Right forelimb (tissue), 1 donor: ENCODE measurements around the gene ALDH3B1.
"Not testable (repeated sequence)": the region's sequence is repeated elsewhere in the genome, so short reads cannot be mapped to it uniquely, and the experiment has no call there.

Experiments used
- DNase-seq: peaks from one replicate; pipeline ENCODE4 v3.0.0-alpha.2; 2018

ALDH3B1 gene, protein sequence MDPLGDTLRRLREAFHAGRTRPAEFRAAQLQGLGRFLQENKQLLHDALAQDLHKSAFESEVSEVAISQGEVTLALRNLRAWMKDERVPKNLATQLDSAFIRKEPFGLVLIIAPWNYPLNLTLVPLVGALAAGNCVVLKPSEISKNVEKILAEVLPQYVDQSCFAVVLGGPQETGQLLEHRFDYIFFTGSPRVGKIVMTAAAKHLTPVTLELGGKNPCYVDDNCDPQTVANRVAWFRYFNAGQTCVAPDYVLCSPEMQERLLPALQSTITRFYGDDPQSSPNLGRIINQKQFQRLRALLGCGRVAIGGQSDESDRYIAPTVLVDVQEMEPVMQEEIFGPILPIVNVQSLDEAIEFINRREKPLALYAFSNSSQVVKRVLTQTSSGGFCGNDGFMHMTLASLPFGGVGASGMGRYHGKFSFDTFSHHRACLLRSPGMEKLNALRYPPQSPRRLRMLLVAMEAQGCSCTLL

DNA sequence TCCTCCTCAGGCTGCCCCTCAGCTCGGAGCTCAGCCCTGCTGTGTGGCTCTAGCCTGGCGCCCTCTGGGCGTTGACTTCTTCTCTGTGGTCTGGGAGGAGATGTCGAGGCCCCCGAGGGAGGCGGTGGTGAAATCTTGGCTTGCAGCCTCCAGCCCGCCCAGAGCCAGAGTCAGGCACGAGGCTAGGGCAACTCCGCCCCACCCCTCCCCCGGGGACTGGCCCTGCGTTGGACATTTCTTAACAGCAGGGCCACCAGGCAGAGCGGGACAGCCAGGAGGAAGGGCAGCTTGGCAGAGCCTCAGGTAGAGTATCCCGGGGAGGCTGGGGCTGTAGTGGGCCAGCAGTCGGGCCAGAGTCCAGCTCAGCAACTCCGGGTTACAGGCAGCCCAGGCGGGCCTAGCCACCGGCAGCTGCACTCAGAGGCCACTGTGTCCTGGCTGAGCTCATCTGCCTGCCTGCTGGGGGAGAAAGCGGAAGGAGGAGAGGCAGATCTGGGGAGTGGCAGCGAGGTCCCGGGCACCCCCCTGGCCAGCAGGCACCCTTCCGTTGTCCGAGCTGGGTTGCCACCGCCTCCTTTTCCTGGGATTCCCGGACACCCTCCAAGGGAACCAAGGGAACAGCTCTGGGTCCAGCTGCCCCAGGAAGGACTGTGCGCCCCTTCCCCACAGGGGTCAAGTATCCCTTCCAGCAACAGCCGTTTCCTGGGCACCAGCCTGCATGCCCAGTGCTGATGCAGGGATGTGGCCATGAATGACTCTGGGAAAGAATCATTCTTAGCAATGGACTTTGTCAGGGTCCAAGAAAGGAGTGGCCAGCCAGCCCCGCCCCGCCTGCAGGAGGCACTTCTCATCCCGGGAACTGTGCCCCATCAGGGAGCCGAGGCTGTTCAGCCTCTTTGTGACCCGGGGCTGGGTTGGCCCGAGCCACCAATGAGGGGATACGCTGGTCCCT lies at the start of gene ALDH3B1:
Gene ALDH3B1, plus strand, starts transcription at position 238 of the 952 bp plus-strand sequence. CDS start 4,971 bp downstream, outside the sequence.
- DNase-seq, result peak; percentile 78

DNA sequence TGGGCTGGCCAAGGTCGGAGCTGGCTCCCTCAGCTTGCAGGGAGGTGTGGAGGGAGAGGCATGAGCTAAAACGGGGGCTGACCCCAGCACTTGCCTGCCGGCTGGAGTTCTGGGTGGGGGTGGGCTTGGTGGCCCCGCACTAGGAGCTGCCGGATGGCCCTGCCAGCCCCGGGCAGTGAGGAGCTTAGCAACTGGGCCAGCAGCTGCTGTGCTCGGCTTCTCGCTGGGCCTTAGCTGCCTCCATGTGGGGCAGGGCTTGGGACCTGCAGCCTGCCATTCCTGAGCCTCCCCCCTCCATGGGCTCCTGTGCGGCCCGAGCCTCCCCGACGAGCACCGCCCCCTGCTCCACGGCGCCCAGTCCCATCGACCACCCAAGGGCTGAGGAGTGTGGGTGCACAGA lies 46.9 kb upstream of the ALDH3B1 start:
- DNase-seq, result not testable (repeated sequence)

DNA sequence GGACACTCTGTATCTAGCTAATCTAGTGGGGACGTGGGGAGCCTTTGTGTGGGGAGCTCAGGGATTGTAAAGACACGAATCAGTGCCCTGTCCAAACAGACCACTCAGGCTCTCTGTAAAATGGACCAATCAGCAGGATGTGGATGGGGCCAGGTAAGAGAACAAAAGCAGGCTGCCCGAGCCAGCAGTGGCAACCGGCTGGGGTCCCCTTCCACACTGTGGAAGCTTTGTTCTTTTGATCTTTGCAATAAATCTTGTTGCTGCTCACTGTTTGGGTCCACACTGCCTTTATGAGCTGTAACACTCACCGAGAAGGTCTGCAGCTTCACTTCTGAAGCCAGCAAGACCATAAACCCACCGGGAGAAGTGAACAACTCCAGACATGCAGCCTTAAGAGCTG lies 46.2 kb upstream of the ALDH3B1 start:
- not testable (repeated sequence) for DNase-seq

DNA sequence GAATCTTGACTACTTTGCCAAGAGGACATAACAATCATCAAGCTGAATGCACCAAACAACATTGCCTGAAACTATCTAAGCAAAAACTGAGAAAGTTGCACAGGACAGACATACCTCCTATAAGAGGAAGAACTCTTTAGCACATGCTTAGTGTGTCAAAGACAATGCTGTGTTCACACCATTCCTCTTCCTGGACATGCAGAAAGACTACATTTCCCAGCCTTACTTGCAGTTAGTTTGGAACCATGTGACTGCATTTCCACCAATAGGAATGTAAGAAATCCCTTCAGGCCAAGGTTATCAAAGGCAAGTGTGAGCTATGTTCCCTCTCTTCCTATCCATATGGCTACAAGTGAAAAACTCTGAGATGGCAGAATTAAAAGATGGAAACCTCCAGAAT lies 45.4 kb upstream of the ALDH3B1 start:
- not testable (repeated sequence) for DNase-seq

DNA sequence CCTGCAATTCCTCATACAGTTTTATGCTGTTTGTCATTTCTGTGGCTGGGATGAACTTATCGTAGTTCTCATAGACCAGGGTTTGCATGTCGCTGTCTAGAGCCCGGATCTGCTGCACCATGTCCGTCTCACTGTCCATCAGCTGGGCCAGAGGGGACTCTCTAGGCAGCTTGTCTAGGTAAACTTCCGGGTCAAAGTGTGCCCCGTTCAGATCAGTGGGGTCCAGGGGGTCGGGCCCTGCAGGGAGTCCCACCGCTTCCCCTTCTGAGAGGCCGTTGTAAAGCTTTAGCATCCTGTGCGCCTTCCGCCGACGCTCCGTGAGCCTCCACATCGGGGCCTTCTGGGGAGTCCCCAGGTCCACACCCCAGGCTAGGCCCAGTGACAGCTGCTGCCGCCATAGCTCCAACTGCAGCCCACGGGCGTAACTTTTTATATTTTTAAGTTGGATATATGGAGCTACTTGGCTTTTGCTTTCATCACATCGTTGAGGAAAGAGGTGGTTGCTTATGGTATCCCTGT lies 44.2 kb upstream of the ALDH3B1 start:
- DNase-seq, result not testable (repeated sequence)

DNA sequence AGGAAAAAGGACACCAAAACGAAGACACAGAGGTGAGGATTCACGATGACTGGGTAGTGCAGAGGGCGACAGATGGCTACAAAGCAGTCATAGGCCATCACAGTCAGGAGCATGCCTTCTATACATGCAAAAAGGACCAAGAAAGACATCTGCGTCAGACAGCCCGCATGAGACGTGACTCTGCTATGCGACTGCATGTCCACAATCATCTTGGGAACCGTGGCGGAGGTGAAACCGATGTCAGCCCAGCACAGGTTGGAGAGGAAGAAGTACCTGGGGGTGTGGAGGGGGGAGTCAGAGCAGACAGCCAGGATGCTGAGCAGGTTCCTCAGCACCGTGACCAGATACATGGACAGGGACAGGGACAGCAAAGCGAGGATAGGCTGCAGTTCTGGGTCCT lies 35.4 kb upstream of the ALDH3B1 start:
- DNase-seq, result not testable (repeated sequence)

DNA sequence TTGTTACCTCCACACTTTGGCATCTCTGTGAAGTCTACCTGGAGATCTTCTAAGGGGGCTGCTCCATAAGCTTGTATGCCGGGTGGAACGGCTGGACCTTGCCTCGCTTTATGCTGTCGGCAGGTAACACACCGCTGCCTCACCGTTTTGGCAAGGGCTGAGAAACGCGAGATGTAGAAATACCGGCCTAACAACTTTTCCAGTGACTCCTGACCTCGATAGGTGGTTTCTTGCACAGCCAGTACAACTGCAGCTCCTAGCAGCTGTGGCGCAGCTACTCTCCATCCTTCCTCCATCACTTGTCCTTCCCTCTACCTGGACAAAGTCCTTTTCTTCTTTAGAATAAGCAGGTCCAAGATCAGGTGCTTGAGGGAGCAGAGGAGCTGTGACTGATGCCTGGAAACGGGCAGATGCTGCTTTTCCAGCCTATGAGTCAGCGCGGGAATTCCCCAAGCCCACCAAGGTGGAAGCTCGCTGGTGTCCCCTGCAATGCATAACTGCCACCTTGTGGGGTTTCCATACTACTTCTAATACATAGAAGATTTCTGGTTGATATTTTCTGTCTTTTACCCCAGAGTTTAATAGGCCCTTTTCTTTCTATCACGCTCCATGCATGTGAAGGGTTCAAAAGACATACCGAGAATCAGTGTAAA lies 31.2 kb upstream of the ALDH3B1 start:
- not testable (repeated sequence) for DNase-seq

DNA sequence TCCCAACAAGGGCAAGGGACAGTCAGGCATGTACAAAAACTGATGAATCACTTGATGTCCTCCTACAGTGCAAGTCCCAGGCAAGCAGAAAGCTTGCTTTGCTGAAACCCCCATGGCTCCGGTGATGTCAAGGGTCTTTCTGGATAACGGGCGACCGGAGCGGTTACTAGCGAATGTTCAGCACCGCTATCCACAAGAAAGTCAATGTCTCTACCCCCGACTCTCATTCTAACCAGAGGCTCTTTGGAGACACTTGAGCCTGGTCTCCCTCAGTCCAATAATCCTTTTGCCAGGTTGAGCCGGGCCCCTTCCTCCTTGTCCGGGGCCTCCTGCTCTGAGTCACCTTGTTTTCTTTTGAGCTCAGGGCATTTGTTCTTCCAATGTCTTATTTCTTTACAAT lies 28.9 kb upstream of the ALDH3B1 start:
- DNase-seq, result not testable (repeated sequence)

DNA sequence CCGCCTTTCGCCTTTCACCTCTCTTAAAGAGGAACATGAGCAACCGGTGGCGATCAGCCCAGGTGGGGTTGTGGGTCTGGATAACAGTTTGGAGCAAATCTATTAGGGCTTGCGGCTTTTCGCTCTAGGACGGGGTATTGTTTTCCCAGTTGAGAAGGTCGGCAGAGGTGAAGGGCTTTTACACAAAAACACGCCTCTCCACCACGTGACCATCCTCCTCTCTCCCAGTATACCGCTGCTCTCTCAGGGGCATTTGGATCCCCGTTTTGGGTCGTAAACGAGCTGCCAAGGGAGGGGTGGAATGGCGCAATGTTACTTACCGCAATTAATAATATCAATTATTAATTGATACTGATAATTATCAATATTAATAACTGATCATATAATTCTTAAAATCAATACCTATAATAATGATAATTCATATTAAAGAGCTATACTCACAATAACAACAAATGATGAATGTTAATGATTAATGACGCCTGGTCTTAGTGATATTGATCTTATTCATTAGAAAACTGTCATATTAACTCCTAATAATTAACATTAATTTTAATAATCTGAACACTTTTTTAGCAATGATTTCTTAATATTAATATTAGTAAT lies 27.8 kb upstream of the ALDH3B1 start:
- not testable (repeated sequence) for DNase-seq

DNA sequence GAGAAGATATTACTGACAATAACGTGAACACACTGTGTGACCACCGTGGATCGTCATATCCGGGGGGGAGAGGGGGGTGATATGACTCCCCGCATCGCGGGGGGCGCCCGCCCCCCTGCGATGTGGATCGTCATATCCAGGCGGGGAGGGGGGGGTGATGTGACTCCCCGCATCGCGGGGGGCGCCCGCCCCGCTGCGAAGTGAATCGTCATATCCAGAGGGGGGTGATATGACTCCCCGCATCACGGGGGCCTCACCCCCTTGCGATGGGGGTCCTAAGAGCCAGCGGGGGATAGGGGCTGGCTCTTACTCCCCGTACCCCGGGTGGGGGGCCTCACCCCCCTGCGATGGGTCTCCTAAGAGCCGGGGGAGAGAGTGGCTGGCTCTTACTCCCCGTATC lies 26.2 kb upstream of the ALDH3B1 start:
- DNase-seq, result no peak

DNA sequence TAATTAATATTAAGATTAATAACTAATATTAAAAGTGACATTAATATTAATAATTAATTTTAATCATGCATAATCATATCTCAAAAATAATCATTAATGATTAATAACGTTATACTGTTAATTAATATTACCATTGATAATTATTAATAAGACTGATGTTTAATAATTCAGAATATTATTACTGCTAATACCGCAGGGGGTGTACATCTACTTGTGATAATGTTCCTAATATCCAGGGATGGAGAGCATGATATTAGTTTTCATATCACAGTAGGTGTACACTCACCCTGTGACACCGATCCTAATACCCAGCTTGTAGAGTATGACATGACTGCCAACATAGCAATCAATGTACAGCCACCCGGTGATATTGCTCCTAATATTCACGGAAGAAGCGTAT lies 24.8 kb upstream of the ALDH3B1 start:
- DNase-seq, result not testable (repeated sequence)

DNA sequence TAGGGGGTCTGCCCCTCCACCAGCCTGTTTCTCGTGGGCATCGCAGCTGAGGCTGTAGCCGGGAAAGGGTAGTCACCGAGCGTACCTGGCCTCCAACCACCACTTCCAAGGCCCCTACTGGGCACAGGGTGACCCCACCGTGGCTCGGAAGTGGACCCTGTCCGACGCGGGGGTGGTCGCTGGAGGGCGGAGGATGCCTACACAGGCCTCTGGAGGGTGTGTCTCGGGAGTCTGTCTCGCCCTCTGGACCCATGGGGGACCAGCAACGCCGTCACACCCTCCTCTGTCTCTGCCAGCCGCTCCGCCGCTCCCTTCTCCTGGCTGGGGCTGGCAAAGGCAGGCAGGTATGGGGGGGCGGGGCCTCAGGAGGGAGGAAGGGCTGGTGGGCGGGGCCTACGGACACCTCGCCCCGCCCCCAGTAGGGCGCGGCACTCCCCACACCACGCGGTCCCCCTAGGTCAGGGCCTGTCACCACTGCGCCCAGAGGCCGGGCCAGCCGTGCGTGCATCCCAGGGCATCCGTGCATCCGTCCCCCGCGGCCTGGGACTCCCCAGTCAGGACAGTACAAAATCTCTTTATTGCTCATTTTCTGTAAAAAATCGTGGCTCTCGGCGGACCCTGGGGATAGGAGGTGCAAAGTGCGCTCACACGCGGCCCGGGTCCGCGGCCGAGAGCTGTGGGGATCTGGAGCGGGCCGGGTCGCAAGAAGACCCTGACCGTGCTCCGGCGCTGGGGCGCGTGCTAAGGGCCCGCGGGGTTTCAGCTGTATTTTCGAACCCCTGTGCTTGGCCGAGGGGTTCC lies 19.4 kb upstream of the ALDH3B1 start:
- DNase-seq, result not testable (repeated sequence)

DNA sequence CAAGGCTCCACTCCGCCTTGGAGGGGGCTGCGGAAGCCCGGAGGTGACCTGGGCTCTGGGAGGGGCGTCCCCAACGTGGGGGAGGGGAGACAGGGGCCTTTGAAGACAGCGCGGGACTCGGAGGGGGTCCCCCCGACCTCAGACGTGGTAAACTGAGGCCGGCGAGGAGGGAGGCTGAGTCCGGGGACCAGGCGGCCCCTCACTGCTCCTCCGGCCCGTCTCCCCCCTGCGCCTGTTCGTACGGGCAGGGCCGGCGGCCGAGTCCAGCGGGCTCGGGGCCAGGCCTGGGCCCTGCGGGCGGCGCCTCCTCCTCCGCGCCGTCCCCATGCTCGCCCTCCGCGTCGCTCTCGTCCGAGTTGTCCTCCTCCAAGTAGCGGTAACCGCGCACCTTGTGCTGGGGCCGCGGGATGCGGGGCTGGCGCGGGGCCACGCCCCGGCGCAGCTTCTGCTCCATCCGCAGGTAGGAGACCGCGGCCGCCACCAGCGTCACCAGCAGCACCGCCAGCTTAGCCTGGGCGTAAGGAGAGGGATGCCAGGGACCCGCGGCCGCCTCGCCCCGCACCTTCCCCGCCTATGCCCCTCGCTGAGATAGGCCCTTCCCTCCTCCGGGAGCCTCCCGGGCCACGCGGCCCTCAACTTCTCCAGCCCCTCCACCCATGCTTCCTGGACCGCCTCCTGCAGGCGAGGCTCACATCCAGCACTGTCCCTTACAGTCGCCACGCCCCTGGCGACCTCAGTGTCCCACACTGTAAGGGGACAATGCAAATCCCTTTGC lies 18.6 kb upstream of the ALDH3B1 start:
- not testable (repeated sequence) for DNase-seq

DNA sequence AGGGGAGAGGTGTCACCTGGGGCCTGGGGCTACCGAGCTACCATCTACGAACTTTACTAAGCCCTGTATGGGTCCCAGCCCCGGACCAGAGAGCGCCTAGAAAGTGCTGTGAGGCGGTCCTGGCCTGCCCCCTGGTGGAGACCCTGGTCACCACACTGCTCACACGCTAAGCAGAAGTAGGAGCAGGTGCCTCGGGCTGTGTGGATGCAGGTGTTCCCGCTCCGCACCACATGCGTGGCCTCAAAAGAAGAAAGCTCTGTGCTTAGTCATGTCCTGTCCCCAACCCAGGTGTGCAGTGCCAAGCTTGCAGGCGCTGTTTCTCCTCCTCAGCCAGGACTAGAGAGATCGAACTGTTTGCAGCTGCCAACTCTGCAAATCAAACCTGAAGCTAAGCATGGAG lies 16.3 kb upstream of the ALDH3B1 start:
- DNase-seq, result not testable (repeated sequence)

DNA sequence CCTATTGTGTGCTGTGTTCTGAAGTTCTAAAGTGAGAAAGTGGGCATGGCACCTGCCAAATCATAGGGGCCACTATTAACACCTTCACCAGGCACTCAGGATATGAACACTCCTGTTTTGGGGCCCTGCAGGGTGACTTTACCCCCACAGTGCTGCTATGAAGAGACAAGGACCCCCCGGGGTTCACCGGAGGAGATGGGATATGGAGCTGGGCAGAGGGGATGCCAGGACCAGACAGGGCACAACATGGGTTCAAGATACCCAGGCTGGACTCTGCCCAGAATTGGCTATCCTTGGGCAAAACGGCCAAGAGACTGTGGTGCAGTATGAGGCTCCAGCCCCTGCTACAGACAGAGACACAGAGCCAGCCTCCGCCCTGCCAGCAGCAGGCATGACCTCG lies 15.7 kb upstream of the ALDH3B1 start:
- not testable (repeated sequence) for DNase-seq

DNA sequence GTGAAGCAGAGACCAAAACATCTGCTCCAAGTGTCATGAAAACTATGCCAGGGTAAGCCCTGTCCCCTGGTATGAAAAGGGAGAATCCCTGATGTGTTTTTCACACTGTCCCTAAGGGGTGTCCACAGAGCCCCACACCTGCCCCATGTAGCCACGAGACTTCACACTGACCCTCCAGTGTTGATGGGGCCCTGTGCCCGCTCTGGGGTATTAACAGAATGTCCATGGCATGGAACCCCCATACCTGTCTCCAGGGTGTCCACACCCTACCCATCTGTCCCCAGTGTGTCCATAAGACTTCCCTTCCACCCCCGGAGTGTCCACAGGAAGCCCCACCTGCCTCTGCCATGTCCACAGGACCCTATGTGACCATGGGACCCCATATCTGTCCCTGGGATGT lies 15.0 kb upstream of the ALDH3B1 start:
- not testable (repeated sequence) for DNase-seq

DNA sequence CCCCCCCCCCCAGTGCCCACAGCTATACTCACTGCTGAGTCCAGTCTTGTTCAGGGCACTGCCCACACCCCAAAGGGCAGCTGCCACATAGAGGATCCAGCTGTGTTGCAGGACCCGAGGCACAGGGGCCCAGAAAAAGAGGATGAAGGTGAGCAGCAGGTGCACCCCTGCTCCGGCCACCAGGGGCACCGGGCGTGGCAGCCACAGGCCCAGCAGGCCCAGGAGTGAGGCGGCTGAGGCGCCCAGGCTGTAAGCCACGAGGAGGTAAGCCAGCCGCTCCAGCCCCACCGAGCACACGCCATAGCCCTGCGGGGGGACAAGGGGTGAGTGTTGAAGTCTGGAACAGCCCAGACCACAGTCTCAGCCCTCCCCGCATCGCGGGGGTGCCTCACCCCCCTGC lies 14.5 kb upstream of the ALDH3B1 start:
- DNase-seq, result not testable (repeated sequence)

DNA sequence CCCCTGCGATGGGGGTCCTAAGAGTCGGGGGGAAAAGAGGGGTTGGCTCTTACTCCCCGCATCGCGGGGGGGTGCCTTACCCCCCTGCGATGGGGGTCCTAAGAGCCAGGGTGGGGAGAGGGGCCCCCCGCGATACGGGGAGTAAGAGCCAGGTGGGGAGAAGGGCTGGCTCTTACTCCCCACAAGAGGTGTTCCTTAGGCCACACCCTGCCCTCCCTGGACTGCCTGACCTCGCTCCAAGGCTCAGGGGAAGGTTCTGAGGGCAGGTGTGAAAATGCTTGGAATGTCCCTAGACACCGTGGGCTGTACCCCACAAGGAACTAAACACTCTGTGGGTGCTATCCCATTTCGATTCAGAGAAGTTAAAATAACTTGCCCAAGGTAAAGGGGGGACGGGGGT lies 14.1 kb upstream of the ALDH3B1 start:
- no peak for DNase-seq

DNA sequence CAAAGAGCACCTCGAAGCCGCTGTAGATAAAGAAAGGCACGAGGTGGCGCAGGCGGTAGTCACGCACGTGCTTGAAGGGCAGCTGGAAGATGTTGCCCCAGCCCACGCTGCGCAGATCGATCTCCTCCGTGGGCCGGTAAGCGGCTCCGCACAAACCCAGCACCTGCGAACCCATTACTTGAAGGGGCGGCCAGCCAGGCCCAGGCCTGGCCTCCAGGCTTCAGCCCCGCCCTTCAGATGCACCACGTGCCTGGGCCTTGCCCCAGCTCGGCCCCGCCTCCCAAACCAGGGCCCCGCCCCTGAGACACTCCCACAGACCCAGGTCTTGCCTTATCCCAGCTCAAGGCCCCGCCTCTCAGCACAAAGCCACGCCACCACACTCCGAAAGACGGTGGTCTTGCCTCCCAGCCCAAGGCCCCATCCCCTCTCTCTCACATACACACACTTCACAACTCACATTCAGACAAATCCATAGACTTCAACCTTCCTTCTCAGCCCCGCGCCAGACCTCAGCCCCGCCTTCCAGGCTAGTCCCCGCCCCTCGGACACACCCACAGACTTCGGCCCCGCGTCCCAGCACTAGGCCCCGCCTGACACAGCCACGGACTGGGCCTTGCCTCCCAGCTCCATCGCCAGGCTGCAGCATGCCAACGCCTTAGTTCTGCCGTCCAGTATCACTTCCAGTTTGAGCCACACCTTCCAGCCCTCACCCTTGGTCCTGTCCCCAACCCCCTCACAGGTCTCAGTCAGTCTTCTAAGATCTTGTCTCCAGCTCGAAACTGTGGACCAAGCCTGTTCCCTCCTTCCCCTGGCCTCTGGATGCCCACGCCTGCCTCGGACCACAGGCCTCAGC lies 13.3 kb upstream of the ALDH3B1 start:
- peak; percentile 70 for DNase-seq
